ES-I3 (cell line): ENCODE data around the gene FKBP5.
"Not testable (repeated sequence)": the region's sequence is repeated elsewhere in the genome, so short reads cannot be mapped to it uniquely, and the experiment has no call there.

Experiments
- H3K36me3 ChIP-seq: 2 replicates; pipeline ENCODE4 v1.6.1; 2013; ENCODE audit warnings: mild to moderate bottlenecking, low read length, control low read depth, moderate library complexity; ENCODE audit not compliant: insufficient read depth
- H3K4me1 ChIP-seq: 2 replicates; pipeline ENCODE4 v1.6.1; 2013; ENCODE audit warnings: mild to moderate bottlenecking, control low read depth, low read length; ENCODE audit not compliant: insufficient read depth
- H3K9ac ChIP-seq: 2 replicates; pipeline ENCODE4 v1.6.1; 2013; ENCODE audit warnings: low read depth, mild to moderate bottlenecking, low read length, moderate library complexity
- H3K9me3 ChIP-seq: 2 replicates; pipeline ENCODE4 v1.6.1; 2013; ENCODE audit warnings: mild to moderate bottlenecking, low read length, moderate library complexity; ENCODE audit not compliant: control insufficient read depth, insufficient read depth

FKBP5 gene

GRCh38 chr6:35690484-35690883 is 1.8 kb upstream of the FKBP5 start:
- peaks cover 4% of the 10 kb centered on the region; the same call in 1 of the 2 replicates for H3K4me1 ChIP-seq
- H3K9me3 ChIP-seq = no peaks in the 10 kb centered on the region
- H3K36me3 ChIP-seq = no peaks in the 10 kb centered on the region
- no peak overlapping the region for H3K9ac ChIP-seq

- H3K36me3 ChIP-seq, H3K4me1 ChIP-seq, H3K9ac ChIP-seq: not testable (repeated sequence)
These were observed 1.3 kb upstream of the FKBP5 start for GRCh38 chr6:35690006-35690405.

GRCh38 chr6:35687658-35688604 is 784 bp downstream of the FKBP5 start:
- Histone ChIP-seq H3K36me3 (no peaks in the 10 kb centered on the region), H3K9me3 (no peaks in the 10 kb centered on the region), H3K4me1 (peaks cover 4% of the 10 kb centered on the region; the same call in 1 of the 2 replicates), H3K9ac (peak overlapping the region; percentile 56)

More at GRCh38 chr6:35690006-35690405, 1.3 kb upstream of the FKBP5 start:
- H3K9me3 ChIP-seq = not testable (repeated sequence)

- Histone ChIP-seq H3K9me3 (no peaks in the 10 kb centered on the region), H3K4me1 (peaks cover 4% of the 10 kb centered on the region; the same call in 1 of the 2 replicates), H3K9ac (peak overlapping the region; percentile 56; the same call in 1 of the 2 replicates), H3K36me3 (no peaks in the 10 kb centered on the region)
These were observed 1.7 kb downstream of the FKBP5 start for GRCh38 chr6:35686873-35687555.

- no peaks in the 10 kb centered on the region for H3K36me3 ChIP-seq
- no peak overlapping the region for H3K9ac ChIP-seq
- H3K4me1 ChIP-seq = peaks cover 4% of the 10 kb centered on the region; the same call in 1 of the 2 replicates
- H3K9me3 ChIP-seq = no peaks in the 10 kb centered on the region
These were observed 2.3 kb downstream of the FKBP5 start for GRCh38 chr6:35686436-35686835.

DNA sequence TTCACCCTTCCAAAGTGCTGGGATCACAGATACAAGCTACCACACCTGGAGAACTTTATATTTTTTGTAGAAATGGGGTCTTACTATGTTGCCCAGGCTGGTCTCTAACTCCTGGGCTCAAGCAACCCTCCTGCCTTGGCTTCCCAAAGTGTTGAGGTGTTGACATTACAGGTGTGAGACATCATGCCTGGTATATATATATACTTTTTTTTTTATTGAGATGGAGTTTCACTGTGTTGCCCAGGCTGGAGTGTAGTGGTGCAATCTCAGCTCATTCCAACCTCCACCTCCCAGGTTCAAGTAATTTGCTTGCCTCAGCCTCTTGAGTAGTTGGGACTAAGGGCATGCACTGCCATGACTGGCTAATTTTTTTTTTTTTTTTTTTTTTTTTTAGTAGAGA is 5.4 kb downstream of the FKBP5 start:
- H3K9ac ChIP-seq = no peak overlapping the region
- H3K36me3 ChIP-seq = no peaks in the 10 kb centered on the region
- H3K4me1 ChIP-seq = peaks cover 5% of the 10 kb centered on the region
- H3K9me3 ChIP-seq = no peaks in the 10 kb centered on the region

GRCh38 chr6:35681298-35681697 is 7.4 kb downstream of the FKBP5 start:
- Histone ChIP-seq H3K9me3 (no peaks in the 10 kb centered on the region), H3K36me3 (no peaks in the 10 kb centered on the region), H3K9ac (no peak overlapping the region), H3K4me1 (peaks cover 11% of the 10 kb centered on the region)

DNA sequence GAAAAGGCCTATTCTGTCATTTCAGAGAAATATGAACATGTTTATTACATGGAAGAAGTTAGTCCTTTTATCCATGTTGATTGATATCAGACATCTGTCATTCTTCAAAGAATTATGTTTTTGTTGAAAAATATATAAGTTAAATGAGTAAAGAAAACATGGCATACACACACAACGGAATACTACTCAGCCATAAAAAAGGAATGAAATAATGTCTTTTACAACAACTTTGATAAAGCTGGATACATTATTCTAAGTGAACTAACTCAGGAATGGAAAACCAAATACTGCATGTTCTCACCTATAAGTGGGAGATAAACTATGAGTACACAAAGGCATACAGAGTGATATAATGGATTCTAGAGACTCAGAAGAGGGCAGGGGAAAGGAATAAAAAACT is 9.3 kb downstream of the FKBP5 start:
- H3K9me3 ChIP-seq = no peaks in the 10 kb centered on the region
- no peaks in the 10 kb centered on the region for H3K36me3 ChIP-seq
- no peak overlapping the region for H3K9ac ChIP-seq
- peaks cover 22% of the 10 kb centered on the region for H3K4me1 ChIP-seq

DNA sequence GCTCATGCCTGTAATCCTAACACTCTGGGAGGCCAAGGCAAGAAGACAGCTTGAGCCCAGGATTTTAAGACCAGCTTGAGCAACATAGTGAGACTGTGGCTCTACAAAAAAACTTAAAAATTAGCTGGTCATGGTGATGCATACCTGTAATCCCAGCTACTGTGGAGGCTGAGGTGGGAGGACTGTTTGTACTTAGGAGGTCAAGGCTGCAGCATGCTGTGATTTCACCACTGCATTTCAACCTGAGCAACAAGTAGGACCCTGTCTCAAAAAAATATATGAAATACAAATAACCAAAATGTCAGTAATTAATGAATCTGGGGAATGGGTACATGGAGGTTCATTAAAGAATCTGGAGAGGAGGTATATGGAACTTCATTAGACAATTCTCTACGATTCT is 9.9 kb downstream of the FKBP5 start:
- H3K4me1 ChIP-seq = peaks cover 22% of the 10 kb centered on the region
- H3K9ac ChIP-seq = no peak overlapping the region
- H3K36me3 ChIP-seq = no peaks in the 10 kb centered on the region
- no peaks in the 10 kb centered on the region for H3K9me3 ChIP-seq

DNA sequence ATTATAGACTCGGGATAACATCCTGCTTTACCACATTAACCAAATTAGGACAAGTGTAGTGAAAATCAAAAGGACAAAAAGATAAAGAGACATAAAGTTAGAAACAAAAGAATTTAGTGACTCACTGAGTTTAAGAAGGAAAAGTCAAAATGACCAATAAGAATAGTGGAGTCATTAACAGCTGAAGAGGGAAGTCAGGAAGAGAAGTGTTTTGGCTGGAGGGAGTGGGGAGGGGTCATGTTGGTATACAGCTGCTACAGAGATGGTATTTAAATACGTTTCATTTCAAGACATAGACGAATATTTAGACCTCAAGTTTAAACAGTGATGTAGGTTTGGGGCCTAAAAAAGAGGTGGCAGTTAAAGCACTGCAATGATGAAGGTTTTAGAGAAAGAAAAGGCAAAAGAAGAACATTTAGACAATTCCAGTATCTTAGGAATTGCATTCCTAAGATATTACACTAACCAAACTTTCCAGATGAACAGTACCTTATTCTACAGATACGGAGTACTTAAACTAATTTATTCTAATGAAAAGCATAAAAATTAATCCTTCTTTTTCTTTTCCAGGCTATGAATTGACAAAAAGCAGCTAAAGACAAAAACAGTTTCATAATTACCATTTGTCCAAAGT is 10.6 kb downstream of the FKBP5 start:
- no peaks in the 10 kb centered on the region for H3K36me3 ChIP-seq
- H3K9me3 ChIP-seq = no peaks in the 10 kb centered on the region
- H3K4me1 ChIP-seq = peaks cover 22% of the 10 kb centered on the region
- H3K9ac ChIP-seq = no peak overlapping the region

GRCh38 chr6:35677456-35677855 is 11.3 kb downstream of the FKBP5 start:
- H3K36me3 ChIP-seq = no peaks in the 10 kb centered on the region
- no peak overlapping the region for H3K9ac ChIP-seq
- H3K4me1 ChIP-seq = peaks cover 22% of the 10 kb centered on the region
- no peaks in the 10 kb centered on the region for H3K9me3 ChIP-seq

- Histone ChIP-seq H3K4me1 (peaks cover 22% of the 10 kb centered on the region), H3K36me3 (no peaks in the 10 kb centered on the region), H3K9me3 (no peaks in the 10 kb centered on the region), H3K9ac (no peak overlapping the region)
These were observed 12.8 kb downstream of the FKBP5 start for GRCh38 chr6:35675871-35676459.

GRCh38 chr6:35674594-35674993 is 14.1 kb downstream of the FKBP5 start:
- peaks cover 22% of the 10 kb centered on the region for H3K4me1 ChIP-seq
- no peak overlapping the region for H3K9ac ChIP-seq
- H3K36me3 ChIP-seq = no peaks in the 10 kb centered on the region
- H3K9me3 ChIP-seq = no peaks in the 10 kb centered on the region

DNA sequence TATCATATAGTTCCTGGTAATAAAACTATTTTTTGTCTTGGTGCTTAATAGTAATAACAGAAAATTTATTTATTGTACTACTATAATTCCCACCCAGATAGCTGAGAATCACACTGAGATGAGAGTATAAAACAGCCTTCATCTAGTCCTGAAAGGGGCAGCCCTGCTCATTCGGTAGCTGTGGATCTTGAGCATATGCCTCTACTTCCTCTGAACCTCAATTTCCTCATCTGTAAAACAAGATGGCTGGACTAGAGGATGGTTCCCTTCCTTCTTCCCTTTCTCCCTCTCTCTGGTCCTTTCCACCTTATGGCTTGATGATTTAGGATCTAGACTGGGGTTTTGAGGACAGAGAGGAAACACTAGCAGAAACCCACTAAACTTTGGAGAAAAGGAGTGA is 15.0 kb downstream of the FKBP5 start:
- no peaks in the 10 kb centered on the region for H3K9me3 ChIP-seq
- peaks cover 28% of the 10 kb centered on the region for H3K4me1 ChIP-seq
- no peaks in the 10 kb centered on the region for H3K36me3 ChIP-seq
- no peak overlapping the region for H3K9ac ChIP-seq
